Measurements from ENCODE around the gene DOCK11.
"Not testable (repeated sequence)": the region's sequence is repeated elsewhere in the genome, so short reads cannot be mapped to it uniquely, and the experiment has no call there.

DOCK11 gene

DNA sequence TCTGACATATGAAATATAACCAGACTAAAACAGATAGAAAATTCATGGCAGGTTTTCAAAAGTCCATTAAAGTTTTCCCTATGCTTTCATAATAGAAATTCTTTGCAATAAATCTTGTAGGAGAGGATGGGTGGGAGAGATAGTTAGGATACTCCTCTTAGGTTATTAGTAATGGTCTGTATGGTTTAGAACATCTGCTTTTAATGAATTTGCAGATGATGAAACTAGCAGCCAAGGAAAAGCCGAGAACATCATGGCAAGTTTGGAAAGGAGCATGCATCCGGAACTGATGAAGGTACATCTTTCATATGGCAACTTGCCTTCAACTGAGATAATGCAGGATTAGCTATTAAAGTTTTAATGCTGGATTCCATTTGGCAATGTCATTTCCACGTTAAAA, 70.7 kb downstream of the DOCK11 start:
- peak; percentile 26 for DNase-seq (ENCODE audit: low read depth)
- H3K4me3 ChIP-seq (replicated peaks; ENCODE audit: low read depth, low read length) = no peak overlapping the region
- TF ChIP-seq, protein P1, sequence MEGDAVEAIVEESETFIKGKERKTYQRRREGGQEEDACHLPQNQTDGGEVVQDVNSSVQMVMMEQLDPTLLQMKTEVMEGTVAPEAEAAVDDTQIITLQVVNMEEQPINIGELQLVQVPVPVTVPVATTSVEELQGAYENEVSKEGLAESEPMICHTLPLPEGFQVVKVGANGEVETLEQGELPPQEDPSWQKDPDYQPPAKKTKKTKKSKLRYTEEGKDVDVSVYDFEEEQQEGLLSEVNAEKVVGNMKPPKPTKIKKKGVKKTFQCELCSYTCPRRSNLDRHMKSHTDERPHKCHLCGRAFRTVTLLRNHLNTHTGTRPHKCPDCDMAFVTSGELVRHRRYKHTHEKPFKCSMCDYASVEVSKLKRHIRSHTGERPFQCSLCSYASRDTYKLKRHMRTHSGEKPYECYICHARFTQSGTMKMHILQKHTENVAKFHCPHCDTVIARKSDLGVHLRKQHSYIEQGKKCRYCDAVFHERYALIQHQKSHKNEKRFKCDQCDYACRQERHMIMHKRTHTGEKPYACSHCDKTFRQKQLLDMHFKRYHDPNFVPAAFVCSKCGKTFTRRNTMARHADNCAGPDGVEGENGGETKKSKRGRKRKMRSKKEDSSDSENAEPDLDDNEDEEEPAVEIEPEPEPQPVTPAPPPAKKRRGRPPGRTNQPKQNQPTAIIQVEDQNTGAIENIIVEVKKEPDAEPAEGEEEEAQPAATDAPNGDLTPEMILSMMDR (IDR thresholded peaks at IDR 0.05; ENCODE audit: low read length, missing control alignments) = no peak

DNA sequence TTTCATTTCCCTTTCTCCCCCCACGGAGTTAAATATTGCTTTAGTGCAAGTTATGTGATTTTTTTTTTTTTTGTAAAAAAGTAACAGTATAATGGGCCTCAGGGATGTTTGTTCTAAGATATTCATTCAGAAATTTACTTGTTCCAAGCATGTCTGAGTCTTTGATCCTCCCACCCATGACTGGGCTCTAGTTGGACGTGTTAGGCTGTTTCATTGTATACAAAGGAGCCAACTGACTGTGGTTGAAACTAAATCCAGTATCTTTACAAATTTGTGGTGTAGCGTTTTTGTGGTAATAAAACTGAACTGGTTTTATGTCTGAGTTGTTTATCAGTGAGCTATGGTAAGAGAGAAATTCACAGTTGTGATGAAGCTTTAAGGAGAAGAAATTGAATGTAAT, 74.1 kb downstream of the DOCK11 start:
- TF ChIP-seq, protein P1 (IDR thresholded peaks at IDR 0.05; ENCODE audit: low read length, missing control alignments) = no peak

DNA sequence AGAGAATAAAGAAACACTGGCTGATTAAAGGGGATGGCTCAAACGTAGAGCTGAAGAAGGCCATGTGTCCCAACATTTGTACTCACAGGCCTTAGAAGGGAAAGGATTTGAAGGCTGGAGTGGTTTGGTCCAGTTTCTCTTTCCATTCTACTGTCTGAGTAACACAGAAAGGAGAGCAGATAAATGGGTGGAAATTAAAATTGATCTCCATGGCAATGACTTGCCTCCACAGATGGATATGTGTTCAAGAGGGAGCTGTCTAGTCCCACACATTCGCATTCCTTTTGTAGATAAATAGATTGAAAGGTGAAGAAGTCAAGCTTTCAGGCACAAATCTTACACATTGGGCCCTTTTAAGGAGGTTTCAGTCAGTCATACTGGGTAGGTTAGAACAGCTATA, 74.6 kb downstream of the DOCK11 start:
- TF ChIP-seq, protein P1 (IDR thresholded peaks at IDR 0.05; ENCODE audit: low read length, missing control alignments) = no peak
- H3K4me3 ChIP-seq (replicated peaks; ENCODE audit: low read depth, low read length) = no peak overlapping the region
- DNase-seq (ENCODE audit: low read depth) = no peak

More for the DNA sequence above, 74.1 kb downstream of the DOCK11 start:
- no peak overlapping the region for H3K4me3 ChIP-seq (replicated peaks; ENCODE audit: low read depth, low read length)
- no peak for DNase-seq (ENCODE audit: low read depth)

DNA sequence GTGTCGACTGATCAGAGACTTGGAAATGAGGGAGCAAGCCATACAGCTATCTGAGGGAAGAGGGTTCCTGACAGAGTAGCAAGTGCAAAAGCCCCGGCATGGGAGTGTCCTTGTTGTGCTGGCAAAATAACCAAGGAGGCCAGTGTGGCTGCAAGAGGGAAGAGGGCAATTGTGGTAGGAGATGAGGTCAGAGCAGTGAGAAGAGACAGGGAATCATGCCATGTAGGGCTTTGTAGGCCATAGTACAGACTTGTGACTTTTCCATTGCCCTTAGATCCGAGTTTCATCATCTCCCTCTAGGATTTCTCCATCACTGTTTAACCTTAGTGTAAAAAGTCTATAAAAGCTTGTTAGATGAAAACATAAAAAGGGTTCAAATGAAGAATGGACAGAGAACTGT, 76.2 kb downstream of the DOCK11 start:
- DNase-seq (ENCODE audit: low read depth) = peak; percentile 41
- H3K4me3 ChIP-seq (replicated peaks; ENCODE audit: low read depth, low read length) = no peak overlapping the region
- TF ChIP-seq, protein P1 (IDR thresholded peaks at IDR 0.05; ENCODE audit: low read length, missing control alignments) = no peak

DNA sequence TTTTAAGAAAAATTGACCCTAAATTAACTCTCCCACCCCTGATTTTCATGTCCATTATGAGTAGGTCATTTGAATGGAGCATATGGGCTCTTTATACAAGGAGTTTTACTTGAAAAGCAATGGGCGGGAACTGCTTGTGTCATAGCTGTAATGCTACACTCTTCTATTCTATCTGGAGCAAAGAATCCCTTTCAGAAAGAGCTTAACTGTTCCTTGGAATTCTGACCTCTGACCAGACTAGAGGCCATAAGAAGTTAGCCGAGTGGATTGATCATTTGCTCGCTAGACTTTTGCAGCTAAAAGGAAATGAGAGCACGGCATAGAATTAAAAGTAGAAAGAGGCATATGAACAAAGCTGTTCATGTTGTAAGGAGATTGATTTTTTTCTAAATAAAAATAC, 79.1 kb downstream of the DOCK11 start:
- H3K4me3 ChIP-seq (replicated peaks; ENCODE audit: low read depth, low read length) = no peak overlapping the region
- TF ChIP-seq, protein P1 (IDR thresholded peaks at IDR 0.05; ENCODE audit: low read length, missing control alignments) = no peak
- DNase-seq (ENCODE audit: low read depth) = no peak

DNA sequence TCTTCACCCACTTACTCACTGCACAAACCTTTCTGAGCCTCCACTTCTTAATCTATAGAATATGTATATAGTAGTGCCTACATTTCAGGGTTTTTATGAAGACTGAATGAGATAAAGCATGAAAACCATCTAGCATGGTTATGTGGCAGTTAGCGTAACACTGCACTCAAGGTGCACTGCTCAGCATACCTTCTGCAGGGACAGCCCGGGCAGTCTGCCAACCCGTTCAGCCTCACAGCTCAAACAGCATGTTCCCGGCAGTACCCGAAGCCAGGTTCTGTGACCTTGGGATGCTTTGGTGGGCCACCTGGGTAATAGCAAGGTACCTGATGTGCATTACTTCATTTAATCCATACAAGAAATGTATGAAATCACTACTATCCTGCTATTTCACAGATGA, 81.4 kb downstream of the DOCK11 start:
- TF ChIP-seq, protein P1 (IDR thresholded peaks at IDR 0.05; ENCODE audit: low read length, missing control alignments) = no peak
- no peak overlapping the region for H3K4me3 ChIP-seq (replicated peaks; ENCODE audit: low read depth, low read length)
- DNase-seq (ENCODE audit: low read depth) = no peak

DNA sequence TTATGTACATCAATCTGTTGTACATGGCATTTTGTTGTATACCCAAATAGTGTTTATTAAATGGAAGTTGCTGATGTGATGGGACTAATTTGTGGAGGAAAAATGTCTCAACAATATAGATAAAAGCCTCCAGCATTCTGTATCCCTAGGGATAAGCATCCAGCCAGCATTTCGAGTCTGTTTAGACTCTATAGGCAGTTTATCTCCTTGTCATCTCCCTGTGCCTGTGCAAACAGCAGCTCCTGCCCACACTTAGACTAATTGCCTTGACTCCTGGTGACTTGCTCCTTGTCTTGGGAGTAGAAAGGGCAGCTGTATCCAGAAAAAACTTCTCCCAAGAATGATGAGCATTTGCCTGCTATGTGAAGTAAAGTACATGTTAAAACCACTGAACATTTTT, 83.8 kb downstream of the DOCK11 start:
- TF ChIP-seq, protein P1 (IDR thresholded peaks at IDR 0.05; ENCODE audit: low read length, missing control alignments) = no peak
- H3K4me3 ChIP-seq (replicated peaks; ENCODE audit: low read depth, low read length) = no peak overlapping the region
- DNase-seq (ENCODE audit: low read depth) = no peak

DNA sequence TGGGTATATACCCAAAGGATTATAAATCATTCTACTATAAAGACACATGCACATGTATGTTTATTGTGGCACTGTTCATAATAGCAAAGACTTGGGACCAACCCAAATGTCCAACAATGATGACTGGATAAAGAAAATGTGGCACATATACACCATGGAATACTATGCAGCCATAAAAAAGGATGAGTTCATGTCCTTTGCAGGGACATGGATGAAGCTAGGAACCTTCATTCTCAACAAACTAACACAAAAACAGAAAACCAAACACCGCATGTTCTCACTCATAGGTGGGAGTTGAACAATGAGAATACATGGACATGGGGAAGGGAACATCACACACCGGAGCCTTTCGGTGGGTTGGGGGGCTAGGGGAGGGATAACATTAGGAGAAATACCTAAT, 87.3 kb downstream of the DOCK11 start:
- not testable (repeated sequence) for H3K4me3 ChIP-seq (replicated peaks; ENCODE audit: low read depth, low read length); DNase-seq (ENCODE audit: low read depth)

All from fibroblast of pulmonary artery (primary cell).